Sciatic nerve (tissue), 2 donors: Measurements from ENCODE around the gene TRIM74. TPM values are rescaled to one million over a fixed set of nuclear protein-coding genes. Genes with fewer than 3 reads are reported as not detected.
"Not testable (repeated sequence)": the region's sequence is repeated elsewhere in the genome, so short reads cannot be mapped to it uniquely, and the experiment has no call there.

Experiments used
- ATAC-seq: fragments of 200-7000 bp; cut with Tn5 transposase; one replicate; pipeline ENCODE4 v1.9.1; 2020; ENCODE audit warnings: mild to moderate bottlenecking, moderate library complexity
- DNase-seq: peaks from one replicate; pipeline ENCODE4 v3.0.0-alpha.2; 2020; ENCODE audit warnings: low spot score
- intact Hi-C: fragments of 100-400 bp; cut with DNase I; formaldehyde crosslinking; loops from one replicate; pipeline ENCODE4 v1.14.2; 2022
- total RNA-seq: library from RNA; stranded (reverse); fragmentation: NEBNext Ultra II Directional; extraction: Animal tissue kit (Norgen Biotek cat#: 25700); gene quantifications from one replicate; pipeline ENCODE4 v1.2.1, GENCODE V29; 2021
- donor health status: DM: no; HTN: no; CAD: no.
- donor health status: DM: no; HTN: no; CAD: no.

The TRIM74 gene
- 2.0 TPM for total RNA-seq

- ATAC-seq, intact Hi-C loops: not testable (repeated sequence)
- peak; percentile 40 for DNase-seq
Measured at GRCh38 chr7:72968980-72969516, at the start of gene TRIM74. TSS of gene TRIM74 (minus strand) at chr7:72969466. CDS start at chr7:72966157, 3,309 bp downstream.

- peak; percentile 51 for DNase-seq
- ATAC-seq, intact Hi-C loops: not testable (repeated sequence)
Measured at GRCh38 chr7:73006491-73006890, 37.2 kb upstream of the TRIM74 start.

DNA sequence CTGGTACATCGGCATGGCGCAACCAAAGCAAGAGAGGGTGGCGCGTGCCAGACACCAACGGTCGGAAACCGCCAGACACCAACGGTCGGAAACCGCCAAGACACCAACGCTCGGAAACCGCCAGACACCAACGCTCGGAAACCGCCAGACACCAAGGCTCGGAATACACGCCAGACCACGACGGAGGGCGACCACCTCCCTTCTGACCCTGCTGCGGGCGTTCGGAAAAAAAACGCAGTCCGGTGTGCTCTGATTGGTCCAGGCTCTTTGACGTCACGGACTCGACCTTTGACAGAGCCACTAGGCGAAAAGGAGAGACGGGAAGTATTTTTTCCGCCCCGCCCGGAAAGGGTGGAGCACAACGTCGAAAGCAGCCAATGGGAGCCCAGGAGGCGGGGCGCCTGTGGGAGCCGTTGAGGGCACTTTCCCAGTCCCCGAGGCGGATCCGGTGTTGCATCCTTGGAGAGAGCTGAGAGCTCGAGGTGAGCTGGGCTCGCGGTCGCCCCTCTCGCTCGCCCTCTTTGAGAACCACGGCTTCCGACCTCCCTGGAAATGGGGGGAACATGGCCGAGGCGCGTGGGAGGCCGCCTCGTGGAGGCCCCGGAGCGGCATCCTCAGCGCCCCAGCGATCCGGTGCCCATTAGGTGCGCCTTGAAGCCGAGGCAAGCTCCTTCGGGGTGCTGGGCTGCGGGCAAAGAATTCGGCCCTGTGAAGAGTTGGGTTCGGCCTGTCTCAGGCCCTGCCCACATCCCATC is 36.6 kb upstream of the TRIM74 start:
- ATAC-seq (peak; percentile 98), DNase-seq (peak; percentile 92)

GRCh38 chr7:73005356-73005692 is 36.1 kb upstream of the TRIM74 start:
- DNase-seq (peak; percentile 78), ATAC-seq (peak; percentile 96)
- intact Hi-C loops: not testable (repeated sequence)

More for the DNA sequence above, 36.6 kb upstream of the TRIM74 start:
- intact Hi-C loops: not testable (repeated sequence)

GRCh38 chr7:72997887-72998468 is 28.7 kb upstream of the TRIM74 start:
- DNase-seq, intact Hi-C loops, ATAC-seq: not testable (repeated sequence)

- ATAC-seq: peak; percentile 39
- DNase-seq, intact Hi-C loops: not testable (repeated sequence)
Measured at GRCh38 chr7:72997447-72997846, 28.2 kb upstream of the TRIM74 start.

DNA sequence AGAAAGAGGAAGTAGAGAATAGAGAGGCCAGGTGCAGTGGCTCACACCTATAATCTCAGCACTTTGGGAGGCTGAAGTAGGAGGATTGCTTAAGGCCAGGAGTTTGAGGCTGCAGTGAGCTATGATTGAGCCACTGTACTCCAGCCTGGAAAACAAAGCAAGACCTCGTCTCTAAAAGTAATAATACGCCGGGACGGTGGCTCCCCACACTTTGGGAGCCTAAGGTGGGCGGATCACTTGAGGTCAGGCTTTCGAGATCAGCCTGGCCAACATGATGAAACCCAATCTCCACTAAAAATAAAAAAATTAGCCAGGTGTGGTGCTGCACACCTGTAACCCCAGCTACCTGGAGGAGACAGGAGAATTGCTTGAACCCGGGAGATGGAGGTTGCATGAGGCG is 26.2 kb upstream of the TRIM74 start:
- DNase-seq, intact Hi-C loops, ATAC-seq: not testable (repeated sequence)

DNA sequence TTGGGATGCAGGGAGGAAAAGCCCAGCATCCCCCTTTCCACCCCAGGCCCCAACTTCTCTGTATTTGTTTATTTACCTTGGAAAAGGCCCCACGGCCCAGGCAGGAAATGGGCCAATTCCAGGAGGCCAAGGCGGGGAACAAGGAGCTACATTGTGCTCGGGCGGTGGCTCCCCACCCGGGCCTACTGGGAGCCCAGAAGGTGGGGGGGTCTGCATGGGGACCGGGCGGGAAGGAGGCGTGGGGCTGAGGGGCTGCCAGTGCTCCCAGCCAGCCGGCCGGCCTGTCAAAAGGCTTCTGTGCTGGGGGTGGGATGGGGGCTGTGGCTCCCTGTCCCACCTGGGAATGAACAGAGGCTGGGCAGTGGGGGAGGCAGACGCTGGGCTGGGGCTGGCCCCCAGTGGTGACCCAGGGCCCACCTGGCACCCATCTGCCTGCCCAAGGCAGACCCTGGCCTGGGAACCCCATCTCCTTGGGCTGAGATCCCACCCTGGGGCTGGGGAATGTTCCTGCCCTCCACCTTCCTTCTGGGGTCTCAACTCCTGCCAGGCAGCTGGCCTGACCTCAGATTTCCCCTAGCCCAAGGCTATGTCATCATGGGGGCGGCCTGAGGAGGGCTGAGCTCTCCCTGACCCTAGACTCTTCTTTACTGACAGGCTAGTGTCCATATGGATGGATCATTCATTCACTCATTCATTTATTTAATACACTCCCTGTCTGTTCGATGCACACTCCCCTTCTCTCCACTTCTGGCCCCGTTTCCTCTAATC is 21.1 kb upstream of the TRIM74 start:
- peak; percentile 97 for ATAC-seq
- intact Hi-C loops: not testable (repeated sequence)

DNA sequence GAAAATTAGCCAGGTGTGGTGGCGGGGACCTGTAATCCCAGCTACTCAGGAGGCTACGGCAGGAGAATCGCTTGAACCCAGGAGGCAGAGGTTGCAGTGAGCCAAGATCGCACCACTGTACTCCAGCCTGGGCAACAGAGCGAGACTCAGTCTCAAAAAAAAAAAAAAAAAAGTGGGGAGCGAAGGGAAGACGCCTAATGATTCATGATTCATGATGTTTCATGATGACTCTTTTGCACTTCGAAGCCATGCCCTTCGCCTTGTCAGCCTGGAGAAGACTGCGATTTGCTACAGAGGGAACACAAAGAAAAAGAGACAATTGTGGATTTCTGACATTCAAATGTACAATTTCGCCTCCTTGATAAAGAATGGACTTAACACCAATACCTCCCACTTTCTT is 12.8 kb upstream of the TRIM74 start:
- intact Hi-C loops, ATAC-seq, DNase-seq: not testable (repeated sequence)

More for the DNA sequence above, 21.1 kb upstream of the TRIM74 start:
- DNase-seq: peak; percentile 73

DNA sequence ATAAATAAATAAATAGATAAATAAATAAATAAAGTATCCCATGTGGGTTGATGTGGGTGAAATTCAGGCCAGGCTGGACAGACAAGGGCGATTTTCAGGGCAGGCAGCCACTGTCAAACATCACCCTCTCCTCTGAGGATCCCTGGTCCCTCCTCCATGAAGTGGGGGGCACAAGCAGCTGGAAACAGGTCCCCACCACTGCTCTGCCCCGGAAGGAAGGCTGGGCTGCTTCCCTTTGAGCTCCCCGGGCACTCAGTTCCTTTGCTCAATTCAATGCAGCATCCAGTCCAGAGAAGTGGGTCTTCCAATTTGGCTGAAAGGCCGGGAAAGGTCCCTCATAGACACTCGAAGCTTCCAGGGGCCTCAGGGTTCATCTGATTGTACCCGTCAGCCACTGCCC is 11.1 kb upstream of the TRIM74 start:
- DNase-seq, intact Hi-C loops, ATAC-seq: not testable (repeated sequence)

GRCh38 chr7:72976434-72976833 is 7.2 kb upstream of the TRIM74 start:
- ATAC-seq (peak; percentile 5), DNase-seq (peak; percentile 42)

DNA sequence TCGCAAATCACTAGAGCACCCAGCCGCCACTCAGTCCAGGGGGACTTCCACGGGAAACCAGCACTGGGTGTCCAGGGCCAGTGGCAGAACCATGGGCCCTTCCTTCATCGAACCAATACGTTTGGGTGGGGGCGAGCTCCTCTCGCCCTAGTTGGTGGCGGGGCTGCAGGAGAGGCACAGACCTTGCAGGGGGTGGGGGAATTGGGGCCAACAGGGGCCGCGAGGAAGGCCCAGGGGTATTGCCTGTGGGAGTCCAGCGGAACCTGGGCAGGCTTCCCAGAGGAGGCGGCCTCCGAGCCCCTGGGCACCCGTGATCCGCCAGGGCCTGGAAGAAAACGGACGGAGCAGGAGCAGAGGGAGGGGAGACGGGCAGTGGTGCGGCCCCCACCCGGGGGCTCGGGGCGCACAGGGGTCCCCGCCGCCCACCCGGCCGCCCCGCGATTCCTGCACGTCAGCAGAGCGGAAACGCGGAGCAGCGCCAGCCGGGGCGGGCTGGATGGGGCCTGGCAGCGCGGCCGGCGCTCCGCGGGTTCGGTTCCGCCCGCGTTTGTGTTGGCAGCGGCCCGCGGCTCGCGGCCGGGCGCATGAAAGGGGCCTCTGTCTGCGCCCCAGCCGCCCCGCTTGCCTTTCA is 6.5 kb upstream of the TRIM74 start:
- peak; percentile 58 for DNase-seq
- peak; percentile 21 for ATAC-seq
- intact Hi-C loops: not testable (repeated sequence)

More at GRCh38 chr7:72976434-72976833, 7.2 kb upstream of the TRIM74 start:
- intact Hi-C loops: not testable (repeated sequence)

- intact Hi-C loops: not testable (repeated sequence)
- peak; percentile 6 for ATAC-seq
- DNase-seq: peak; percentile 12
Measured at GRCh38 chr7:72974781-72975180, 5.5 kb upstream of the TRIM74 start.

DNA sequence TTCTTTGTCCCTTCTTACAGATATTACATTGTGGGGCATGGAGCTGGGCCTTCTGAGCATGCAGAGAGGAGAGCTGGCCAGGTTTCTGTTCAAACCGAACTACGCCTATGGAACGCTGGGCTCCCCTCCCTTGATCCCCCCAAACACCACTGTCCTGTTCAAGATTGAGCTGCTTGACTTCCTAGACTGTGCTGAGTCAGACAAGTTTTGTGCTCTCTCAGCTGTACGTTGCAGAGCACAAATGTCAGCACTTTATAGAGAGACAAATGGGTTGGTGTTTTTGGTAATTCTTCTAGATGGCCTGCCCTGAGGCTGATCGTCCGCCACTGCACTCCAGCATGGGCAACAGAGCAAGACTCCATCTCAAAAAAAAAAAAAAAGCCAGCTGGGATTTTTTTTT is 2.2 kb upstream of the TRIM74 start:
- intact Hi-C loops, DNase-seq: not testable (repeated sequence)
- ATAC-seq: peak; percentile 33

- DNase-seq, intact Hi-C loops, ATAC-seq: not testable (repeated sequence)
Measured at GRCh38 chr7:72969688-72970087, 422 bp upstream of the TRIM74 start.

DNA sequence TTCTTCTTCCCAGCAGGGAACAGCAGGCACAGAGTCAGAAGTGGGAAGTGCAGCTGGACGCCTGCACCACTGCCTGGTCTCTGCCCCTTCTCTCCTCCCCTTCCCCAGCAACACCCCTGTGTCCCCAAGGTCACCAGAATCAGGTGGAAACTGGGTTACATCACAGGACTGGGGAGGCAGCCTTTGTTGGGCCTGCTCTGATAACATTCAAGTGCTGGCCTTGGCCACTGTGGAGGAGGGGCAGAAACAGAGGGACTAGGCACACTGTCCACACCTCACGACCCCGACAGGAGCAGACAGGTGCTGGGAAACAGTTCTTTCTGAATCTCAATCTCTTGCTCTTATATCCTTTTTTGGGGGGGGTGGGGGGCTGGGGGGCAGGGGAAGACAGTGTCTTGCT is 2.4 kb downstream of the TRIM74 start:
- intact Hi-C loops, ATAC-seq: not testable (repeated sequence)
- DNase-seq: peak; percentile 21

- DNase-seq, intact Hi-C loops: not testable (repeated sequence)
- peak; percentile 48 for ATAC-seq
Measured at GRCh38 chr7:72965186-72965975, 3.9 kb downstream of the TRIM74 start.

- intact Hi-C loops, ATAC-seq: not testable (repeated sequence)
- peak; percentile 8 for DNase-seq
Measured at GRCh38 chr7:72963056-72963455, 6.2 kb downstream of the TRIM74 start.
